Measurements from ENCODE around the gene ZFR.

GRCh38 chr5:32339198-32339597 is 105.3 kb downstream of the ZFR start:
- no peak for TF ChIP-seq POLR2AphosphoS5 (IDR thresholded peaks at IDR 0.05; ENCODE audit: insufficient read depth in 1 of 2, low read depth in 1 of 2)
- TF ChIP-seq, protein P1, sequence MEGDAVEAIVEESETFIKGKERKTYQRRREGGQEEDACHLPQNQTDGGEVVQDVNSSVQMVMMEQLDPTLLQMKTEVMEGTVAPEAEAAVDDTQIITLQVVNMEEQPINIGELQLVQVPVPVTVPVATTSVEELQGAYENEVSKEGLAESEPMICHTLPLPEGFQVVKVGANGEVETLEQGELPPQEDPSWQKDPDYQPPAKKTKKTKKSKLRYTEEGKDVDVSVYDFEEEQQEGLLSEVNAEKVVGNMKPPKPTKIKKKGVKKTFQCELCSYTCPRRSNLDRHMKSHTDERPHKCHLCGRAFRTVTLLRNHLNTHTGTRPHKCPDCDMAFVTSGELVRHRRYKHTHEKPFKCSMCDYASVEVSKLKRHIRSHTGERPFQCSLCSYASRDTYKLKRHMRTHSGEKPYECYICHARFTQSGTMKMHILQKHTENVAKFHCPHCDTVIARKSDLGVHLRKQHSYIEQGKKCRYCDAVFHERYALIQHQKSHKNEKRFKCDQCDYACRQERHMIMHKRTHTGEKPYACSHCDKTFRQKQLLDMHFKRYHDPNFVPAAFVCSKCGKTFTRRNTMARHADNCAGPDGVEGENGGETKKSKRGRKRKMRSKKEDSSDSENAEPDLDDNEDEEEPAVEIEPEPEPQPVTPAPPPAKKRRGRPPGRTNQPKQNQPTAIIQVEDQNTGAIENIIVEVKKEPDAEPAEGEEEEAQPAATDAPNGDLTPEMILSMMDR (IDR thresholded peaks at IDR 0.05): no peak
